GM19099 (cell line): Measurements from ENCODE around the gene CTNND2.

Experiments used
- POLR2A ChIP-seq: IDR thresholded peaks from 3 replicates; pipeline ENCODE4 v1.6.1; 2011; ENCODE audit warnings: low read depth; ENCODE audit not compliant: insufficient read length; ENCODE audit errors: extremely low read depth

The CTNND2 gene

DNA sequence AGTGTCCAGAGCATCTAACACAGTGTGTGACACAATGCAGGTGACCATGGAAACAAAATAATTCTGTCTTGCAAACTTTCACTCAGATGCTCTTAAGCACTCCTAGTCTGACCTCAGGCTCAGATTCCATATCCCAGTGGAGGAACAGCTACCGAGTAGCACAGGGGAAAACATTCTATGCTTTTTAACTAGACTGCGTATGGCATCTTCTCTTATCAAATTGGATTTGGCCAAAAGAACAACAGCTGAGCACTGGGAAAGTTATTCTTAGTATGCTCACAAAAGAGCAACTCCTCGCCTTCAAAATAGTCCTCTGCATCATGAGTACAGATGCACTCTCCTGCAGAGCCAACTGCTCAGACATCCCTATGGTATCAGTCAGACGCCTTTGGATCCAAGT, 615.0 kb downstream of the CTNND2 start:
- no peak for TF ChIP-seq POLR2A

GRCh38 chr5:11281842-11282241, 622.4 kb downstream of the CTNND2 start:
- no peak for TF ChIP-seq POLR2A

DNA sequence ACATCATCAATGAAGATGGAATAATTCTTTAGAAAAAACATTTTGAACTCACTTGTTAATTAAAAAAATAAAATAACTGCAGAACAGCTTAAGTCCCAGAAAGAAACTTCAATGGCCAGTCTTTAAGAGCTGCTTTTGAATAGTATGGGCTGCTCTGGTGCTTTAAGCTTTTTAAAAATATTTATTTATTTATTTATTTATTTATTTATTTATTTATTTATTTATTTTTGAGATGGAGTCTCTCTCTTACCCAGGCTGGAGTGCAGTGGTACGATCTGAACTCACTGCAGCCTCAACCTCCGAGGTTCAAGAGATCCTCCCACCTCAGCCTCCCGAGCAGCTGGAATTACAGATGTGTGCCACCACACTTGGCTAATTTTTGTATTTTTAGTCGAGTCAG, 626.9 kb downstream of the CTNND2 start:
- TF ChIP-seq POLR2A: no peak

GRCh38 chr5:11273180-11273903, 630.9 kb downstream of the CTNND2 start:
- TF ChIP-seq POLR2A: no peak

DNA sequence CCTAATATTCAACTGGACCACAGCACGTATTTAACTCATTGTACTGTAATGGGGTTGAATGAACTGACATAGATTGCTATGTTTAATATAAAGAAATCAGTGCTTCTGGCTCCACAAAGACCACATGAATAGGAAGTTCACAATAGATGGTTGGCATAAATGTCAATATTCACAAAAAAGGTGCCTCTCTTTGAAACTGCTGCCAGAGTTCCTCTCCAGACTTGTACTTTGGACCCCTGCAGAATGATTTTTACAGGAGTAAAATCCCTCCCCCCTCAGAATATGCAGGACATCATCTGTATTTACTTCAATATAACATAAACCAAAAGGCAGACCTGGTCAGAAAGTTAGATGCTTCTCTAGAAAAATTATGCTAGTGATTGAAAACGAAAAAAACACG, 634.7 kb downstream of the CTNND2 start:
- TF ChIP-seq POLR2A: no peak

DNA sequence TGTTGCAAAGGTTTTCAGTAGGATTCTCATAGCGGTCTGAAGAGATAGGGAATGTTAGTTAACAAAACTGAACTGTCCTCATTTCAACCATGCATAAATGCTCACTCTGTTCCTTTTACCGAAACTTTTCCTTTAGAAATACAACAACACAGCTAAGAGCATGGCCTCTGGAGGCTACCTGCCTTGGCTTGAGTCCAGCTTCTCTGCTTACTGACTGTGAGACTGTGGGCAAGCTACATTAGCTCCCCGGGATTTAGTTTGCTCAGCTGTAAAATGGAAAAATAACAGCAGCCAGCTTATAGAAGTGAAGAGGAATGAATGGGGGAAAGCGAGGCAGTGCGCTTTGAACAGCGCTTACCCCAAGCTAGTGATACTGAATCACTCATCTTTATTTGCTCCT, 635.4 kb downstream of the CTNND2 start:
- TF ChIP-seq POLR2A: no peak

GRCh38 chr5:11266331-11266730, 637.9 kb downstream of the CTNND2 start:
- TF ChIP-seq POLR2A: no peak

DNA sequence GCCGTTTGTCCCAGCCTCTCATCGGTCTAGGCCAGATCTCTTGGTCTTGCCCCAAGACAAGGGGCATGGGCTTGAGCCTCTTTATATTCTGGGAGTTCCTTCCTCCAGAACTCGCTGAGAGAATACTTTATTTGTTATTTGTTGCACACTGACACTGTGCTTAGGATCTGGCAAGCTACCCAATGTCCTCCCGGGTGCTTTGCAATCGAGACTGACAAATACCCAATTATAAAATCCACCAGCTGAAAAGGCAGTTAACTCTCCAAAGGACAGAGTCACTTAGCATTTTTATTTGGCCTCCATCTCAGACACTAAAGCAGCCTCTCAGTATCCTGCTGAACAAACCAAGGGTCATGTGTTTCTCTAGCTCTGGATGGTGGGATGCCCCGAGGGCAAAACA, 643.0 kb downstream of the CTNND2 start:
- no peak for TF ChIP-seq POLR2A

DNA sequence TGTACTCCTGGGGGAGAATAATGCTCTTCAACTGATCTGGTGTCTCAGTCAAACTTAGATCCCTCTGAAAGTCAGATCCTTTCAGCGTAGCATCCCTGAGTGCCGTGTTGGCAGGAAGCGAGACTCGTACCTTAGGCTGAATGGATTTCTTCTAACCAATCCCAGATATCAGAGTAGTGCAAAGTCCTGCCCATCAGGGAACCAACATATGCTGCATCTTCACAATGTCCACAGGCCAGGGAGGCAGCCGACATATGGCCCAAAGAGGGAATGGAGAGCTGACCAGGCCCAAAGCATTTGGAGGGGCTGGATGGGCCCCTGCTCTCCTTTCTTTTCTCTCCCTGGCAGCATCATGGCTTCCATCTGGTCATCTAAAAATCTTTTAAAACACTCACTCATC, 646.2 kb downstream of the CTNND2 start:
- no peak for TF ChIP-seq POLR2A

GRCh38 chr5:11252523-11252922, 651.7 kb downstream of the CTNND2 start:
- TF ChIP-seq POLR2A: no peak

- no peak for TF ChIP-seq POLR2A
Measured at GRCh38 chr5:11252075-11252474, 652.2 kb downstream of the CTNND2 start.

DNA sequence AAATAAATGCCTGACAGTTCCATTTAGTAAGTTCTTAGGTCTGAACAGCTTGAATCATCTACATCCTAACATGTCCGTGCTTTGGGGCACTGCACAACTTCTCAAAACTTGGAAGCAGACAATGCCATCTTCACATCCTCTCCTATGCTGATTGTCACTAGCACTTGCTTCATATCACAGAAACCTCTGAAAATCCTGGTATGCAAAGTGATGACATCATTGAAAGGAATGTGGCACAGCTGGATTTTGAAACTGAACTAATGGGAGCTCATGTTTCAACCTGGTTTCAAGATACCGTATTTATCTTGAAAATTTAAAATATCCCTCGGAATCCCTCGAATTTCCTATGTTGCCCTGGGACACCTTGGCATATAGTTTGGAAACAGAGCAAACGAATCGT, 653.0 kb downstream of the CTNND2 start:
- TF ChIP-seq POLR2A: no peak

DNA sequence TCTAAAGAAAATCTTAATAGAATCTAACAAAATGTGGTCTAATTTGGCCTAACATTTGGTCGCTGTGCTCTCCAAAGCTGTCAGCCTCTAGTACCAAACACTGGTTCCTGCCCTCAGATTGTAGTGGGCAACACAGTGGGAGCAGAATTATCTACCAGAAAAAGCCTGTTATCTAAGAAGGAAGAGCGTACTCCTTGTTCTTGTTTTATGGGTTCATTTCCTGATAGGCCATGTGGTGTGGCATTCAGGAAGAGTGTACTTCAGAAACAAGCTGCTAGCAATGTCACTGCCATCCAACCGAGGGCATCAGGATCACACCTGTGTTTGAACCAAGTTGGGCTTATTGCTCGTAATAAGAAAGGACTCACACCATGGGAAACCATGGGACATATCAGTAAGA, 655.3 kb downstream of the CTNND2 start:
- no peak for TF ChIP-seq POLR2A

DNA sequence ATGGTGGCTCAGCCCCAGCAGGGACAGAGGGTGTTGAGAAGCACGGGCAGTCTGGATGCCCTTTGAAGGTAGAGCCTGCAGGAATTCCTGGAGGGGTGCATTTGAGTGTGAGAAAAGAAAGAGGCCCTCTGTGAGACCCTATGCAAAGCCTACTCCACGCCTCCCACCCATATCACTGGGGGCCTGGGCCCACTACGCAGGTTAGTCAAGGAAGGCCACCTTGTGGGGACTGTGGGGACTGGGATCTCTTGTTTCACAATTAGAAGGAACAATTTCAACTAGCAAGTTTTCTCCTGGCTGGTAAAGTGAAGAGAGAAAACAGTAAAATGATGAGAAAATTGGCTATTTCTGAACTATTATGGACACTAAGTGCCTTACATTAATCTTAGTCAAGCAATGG, 657.0 kb downstream of the CTNND2 start:
- no peak for TF ChIP-seq POLR2A

GRCh38 chr5:11240293-11241190, 663.7 kb downstream of the CTNND2 start:
- TF ChIP-seq POLR2A: no peak
